ENCODE results near the gene CEACAM1. TPM values are rescaled to one million over a fixed set of nuclear protein-coding genes. Genes with fewer than 3 reads are reported as not detected.
"Not testable (repeated sequence)": the region's sequence is repeated elsewhere in the genome, so short reads cannot be mapped to it uniquely, and the experiment has no call there.

The CEACAM1 gene
- total RNA-seq, 6 experiments from 2014 or later = 27.4 to 64.6 (median 45.7) TPM

DNA sequence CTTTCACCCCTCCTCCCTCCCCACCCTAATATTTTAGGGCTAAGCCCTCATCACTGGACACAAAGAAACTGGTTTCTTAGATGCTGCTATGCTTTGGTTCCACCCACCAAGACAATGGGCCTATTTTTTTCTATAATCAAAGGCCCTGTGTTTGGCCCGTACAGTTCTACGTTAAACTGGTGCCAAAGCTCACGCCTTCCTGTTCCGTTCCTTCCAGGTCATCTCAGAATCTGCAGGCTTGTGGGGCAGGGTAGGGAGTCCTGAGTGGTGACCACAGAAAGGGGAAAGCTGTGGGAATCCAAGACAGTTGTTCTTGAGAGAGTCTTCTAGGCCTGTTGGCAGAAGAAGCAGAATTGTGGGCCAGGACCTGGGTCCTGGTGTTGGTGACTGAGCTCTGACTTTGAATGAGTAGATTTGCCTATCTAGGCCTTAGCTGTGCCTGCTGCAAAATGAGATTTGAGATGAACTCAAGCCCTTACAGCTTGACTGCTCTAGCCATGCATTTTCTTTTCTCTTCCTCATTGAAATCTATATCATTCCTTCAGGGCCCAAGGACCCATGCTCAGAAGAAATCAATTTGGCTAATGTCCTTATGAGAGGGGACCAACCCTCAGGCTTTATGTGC lies 66.5 kb downstream of the CEACAM1 start:
- no peaks in the 10 kb centered on the region for H3K9me3 ChIP-seq
- TF ChIP-seq, protein P1, sequence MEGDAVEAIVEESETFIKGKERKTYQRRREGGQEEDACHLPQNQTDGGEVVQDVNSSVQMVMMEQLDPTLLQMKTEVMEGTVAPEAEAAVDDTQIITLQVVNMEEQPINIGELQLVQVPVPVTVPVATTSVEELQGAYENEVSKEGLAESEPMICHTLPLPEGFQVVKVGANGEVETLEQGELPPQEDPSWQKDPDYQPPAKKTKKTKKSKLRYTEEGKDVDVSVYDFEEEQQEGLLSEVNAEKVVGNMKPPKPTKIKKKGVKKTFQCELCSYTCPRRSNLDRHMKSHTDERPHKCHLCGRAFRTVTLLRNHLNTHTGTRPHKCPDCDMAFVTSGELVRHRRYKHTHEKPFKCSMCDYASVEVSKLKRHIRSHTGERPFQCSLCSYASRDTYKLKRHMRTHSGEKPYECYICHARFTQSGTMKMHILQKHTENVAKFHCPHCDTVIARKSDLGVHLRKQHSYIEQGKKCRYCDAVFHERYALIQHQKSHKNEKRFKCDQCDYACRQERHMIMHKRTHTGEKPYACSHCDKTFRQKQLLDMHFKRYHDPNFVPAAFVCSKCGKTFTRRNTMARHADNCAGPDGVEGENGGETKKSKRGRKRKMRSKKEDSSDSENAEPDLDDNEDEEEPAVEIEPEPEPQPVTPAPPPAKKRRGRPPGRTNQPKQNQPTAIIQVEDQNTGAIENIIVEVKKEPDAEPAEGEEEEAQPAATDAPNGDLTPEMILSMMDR (IDR thresholded peaks at IDR 0.05) = no peak
- TF ChIP-seq POLR2A (IDR thresholded peaks at IDR 0.05) = no peak
- WGBS (ENCODE audit: insufficient coverage, low coverage, low lambda C conversion rate, missing lambda C conversion rate) = 91% methylated on average over 4 of the region's 4 CpGs
- ATAC-seq (no peak), DNase-seq (no peak)
- no peak overlapping the region for H3K27ac ChIP-seq
- no peaks in the 10 kb centered on the region for H3K36me3 ChIP-seq
- no peaks in the 10 kb centered on the region for H3K27me3 ChIP-seq
- no peak overlapping the region for H3K4me3 ChIP-seq
- intact Hi-C loops (cut with DNase I) = no loop called here
- no peaks in the 10 kb centered on the region for H3K4me1 ChIP-seq

GRCh38 chr19:42461231-42461630 lies 67.0 kb downstream of the CEACAM1 start:
- H3K4me1 ChIP-seq; DNase-seq; H3K4me3 ChIP-seq; intact Hi-C loops (cut with DNase I); H3K36me3 ChIP-seq; H3K9me3 ChIP-seq; H3K27ac ChIP-seq; H3K27me3 ChIP-seq; ATAC-seq: not testable (repeated sequence)
- 100% methylated on average over 5 of the region's 8 CpGs for WGBS (ENCODE audit: insufficient coverage, low coverage, low lambda C conversion rate, missing lambda C conversion rate)

DNA sequence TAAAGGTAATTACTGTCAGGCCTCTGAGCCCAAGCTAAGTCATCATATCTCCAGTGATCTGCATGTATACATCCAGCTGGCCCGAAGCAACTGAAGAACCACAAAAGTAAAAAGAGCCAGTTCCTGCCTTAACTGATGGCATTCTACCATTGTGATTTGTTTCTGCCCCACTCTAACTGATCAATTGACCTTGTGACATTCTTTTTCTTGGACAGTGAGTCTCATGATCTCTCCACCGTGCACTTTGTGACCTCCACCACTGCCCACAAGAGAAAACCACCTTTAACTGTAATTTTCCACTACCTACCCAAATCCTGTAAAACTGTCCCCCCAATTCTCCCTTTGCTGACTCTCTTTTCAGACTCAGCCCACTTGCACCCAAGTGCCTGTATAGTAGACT lies 68.4 kb downstream of the CEACAM1 start:
- Histone ChIP-seq H3K36me3 (no peaks in the 10 kb centered on the region), H3K4me3 (no peak overlapping the region), H3K27me3 (no peaks in the 10 kb centered on the region), H3K27ac (no peak overlapping the region), H3K4me1 (no peaks in the 10 kb centered on the region), H3K9me3 (no peaks in the 10 kb centered on the region)
- WGBS (ENCODE audit: insufficient coverage, low coverage, low lambda C conversion rate, missing lambda C conversion rate) = 38% methylated on average over 1 of the region's 2 CpGs
- TF ChIP-seq, protein P1 (IDR thresholded peaks at IDR 0.05) = no peak
- TF ChIP-seq POLR2A (IDR thresholded peaks at IDR 0.05) = no peak
- DNase-seq = no peak
- intact Hi-C loops (cut with DNase I) = no loop called here
- no peak for ATAC-seq

Small RNA genes lying within 50 kb of the gene (small RNA-seq; reads per million reads assigned to genes)
- gene RNU4-60P = 0 reads per million in 2 experiments

Other genes starting within 250 kb of the CEACAM1 start
- gene PRR19, start 226.3 kb downstream of the CEACAM1 start, total RNA-seq = under 1 TPM; 0.18 to 0.74 (median 0.21) TPM
- 10 to 100 TPM in 1 of 6 experiments, 1 to 10 TPM in 5; 1.6 to 10.6 (median 5.0) TPM for gene PAFAH1B3, start 225.9 kb downstream of the CEACAM1 start, total RNA-seq
- gene TMEM145, start 215.2 kb downstream of the CEACAM1 start, total RNA-seq = under 1 TPM in 3 of 6 experiments, not detected in 3; 0.10 to 0.16 (median 0.12) TPM
- 10 to 100 TPM in 1 of 6 experiments, 1 to 10 TPM in 5; 5.5 to 11.0 (median 8.7) TPM for gene MEGF8, start 202.8 kb downstream of the CEACAM1 start, total RNA-seq
- not detected for gene CNFN, start 138.2 kb downstream of the CEACAM1 start, total RNA-seq
- 1 to 10 TPM in 5 of 6 experiments, under 1 TPM in 1; 0.87 to 2.5 (median 1.8) TPM for gene LIPE, start 101.1 kb downstream of the CEACAM1 start, total RNA-seq
- under 1 TPM in 1 of 6 experiments, not detected in 5; 0.29 TPM for gene CXCL17, start 85.5 kb downstream of the CEACAM1 start, total RNA-seq
- gene CEACAM8, start 66.4 kb upstream of the CEACAM1 start, total RNA-seq = under 1 TPM in 3 of 6 experiments, not detected in 3; 0.42 to 0.68 (median 0.66) TPM
- gene PSG3, start 212.0 kb upstream of the CEACAM1 start, total RNA-seq = not detected
- gene PSG8, start 237.2 kb upstream of the CEACAM1 start, total RNA-seq = not detected

All from right lobe of liver (tissue), 6 donors.